ENCODE data around the gene TRIM15. TPM values are rescaled to one million over a fixed set of nuclear protein-coding genes. Genes with fewer than 3 reads are reported as not detected.

The TRIM15 gene
- polyA plus RNA-seq, 4 donors, result 0.10 to 0.62 (median 0.14) TPM

DNA sequence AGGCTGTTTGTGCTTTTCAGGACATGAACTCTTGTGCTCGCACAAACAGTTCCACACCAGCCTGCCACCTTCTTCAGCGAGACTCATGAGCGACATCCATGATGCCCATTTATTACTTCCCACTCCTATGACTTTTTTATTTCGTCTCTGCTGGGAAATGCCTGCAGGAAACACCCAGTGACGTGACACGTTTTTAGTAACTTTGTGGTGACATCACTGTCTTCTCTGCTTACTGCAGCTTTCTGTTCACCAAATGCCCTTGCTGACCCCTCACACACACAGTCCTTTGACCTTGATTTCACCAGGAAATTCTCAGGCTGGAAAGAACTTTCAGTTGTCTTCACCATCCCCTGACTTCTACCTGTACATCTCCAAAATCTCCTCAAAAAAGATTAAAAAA is 18.5 kb upstream of the TRIM15 start:
- no peak for DNase-seq (ENCODE audit: low read depth in 4 of 4, low spot score in 2 of 4)

DNA sequence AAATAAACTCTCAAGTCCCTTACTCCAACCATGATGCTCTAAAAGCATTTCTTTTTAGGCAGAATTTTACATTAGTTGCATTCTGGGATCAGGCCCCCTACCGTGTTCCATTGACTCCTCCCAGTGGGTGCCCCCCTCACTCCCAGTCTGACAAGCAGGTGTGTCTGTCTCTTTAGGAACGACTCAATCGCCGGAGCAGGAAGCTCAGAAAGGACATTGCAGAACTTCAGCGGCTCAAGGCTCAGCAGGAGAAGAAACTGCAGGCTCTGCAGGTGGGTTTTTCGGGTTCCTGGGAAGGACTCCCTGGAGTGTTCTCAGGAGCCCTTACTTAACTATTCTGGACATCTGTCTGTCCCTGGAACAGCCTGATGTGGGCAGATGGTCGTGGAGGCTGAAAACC is 17.5 kb upstream of the TRIM15 start:
- DNase-seq (ENCODE audit: low read depth in 4 of 4, low spot score in 2 of 4), result no peak

DNA sequence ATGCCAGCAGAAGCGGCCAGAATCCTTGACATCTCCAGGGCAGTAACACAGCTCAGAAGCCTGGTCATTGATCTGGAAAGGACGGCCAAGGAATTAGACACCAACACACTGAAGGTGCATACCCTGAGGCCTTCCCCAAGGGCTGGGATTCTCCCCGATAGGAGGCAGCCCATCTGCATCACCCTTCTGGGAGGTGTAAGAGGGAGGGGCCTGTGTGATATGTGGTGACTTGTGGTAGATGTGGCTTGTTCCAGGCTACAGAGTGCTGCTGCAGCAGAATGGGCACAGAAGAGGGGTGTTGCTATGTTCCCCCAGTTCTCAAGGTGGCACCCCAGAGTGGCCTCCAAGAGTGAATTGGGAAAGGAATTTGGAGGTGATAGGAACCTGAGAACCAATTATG is 16.2 kb upstream of the TRIM15 start:
- DNase-seq (ENCODE audit: low read depth in 4 of 4, low spot score in 2 of 4), result no peak

DNA sequence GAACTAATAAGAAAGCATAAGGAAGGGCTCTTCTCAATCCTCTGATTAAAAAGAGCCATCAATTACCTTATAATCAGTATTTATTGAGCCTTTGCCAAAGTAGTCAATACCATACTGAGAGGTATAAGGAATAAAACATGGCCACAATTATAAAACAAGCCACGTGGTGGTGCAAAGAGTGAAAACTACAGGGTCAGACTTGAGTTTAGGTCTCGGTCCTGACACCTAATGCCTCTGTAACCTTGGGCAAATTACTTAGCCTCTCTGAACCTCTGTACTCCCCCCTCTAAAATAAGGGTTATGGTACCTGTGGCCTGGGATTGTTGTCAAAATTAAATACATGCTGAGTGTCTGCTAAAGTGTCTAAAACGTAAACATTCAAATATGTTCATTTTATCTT is 14.1 kb upstream of the TRIM15 start:
- DNase-seq (ENCODE audit: low read depth in 4 of 4, low spot score in 2 of 4), result no peak

DNA sequence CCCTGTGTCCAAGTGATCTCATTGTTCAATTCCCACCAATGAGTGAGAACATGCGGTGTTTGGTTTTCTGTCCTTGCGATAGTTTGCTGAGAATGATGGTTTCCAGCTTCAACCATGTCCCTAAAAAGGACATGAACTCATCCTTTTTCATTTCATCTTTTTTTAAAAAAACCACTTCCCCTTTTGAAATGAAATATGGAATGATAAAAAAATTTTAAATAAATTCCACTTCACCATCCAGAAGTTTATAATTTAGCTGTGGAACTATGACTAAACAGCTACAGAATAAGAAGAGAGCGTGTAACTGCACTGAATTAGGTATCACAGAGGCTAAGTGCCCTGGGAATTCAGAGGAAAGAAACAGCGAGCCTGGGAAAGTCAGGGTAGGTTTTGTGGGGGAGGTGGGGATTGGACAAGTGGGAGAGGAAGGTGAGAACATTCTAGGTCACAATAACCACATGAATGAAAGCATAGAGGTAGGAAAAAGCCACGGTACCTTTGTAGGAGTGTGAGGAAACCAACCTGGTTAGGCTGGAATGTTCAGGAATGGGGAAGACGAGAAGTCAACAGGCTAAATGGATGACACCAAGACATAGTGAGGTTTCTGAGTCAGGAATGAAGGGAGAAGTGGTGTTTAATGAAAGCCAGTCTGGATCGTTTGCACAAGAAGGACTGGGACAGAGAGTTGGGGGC is 13.3 kb upstream of the TRIM15 start:
- DNase-seq (ENCODE audit: low read depth in 4 of 4, low spot score in 2 of 4), result no peak

DNA sequence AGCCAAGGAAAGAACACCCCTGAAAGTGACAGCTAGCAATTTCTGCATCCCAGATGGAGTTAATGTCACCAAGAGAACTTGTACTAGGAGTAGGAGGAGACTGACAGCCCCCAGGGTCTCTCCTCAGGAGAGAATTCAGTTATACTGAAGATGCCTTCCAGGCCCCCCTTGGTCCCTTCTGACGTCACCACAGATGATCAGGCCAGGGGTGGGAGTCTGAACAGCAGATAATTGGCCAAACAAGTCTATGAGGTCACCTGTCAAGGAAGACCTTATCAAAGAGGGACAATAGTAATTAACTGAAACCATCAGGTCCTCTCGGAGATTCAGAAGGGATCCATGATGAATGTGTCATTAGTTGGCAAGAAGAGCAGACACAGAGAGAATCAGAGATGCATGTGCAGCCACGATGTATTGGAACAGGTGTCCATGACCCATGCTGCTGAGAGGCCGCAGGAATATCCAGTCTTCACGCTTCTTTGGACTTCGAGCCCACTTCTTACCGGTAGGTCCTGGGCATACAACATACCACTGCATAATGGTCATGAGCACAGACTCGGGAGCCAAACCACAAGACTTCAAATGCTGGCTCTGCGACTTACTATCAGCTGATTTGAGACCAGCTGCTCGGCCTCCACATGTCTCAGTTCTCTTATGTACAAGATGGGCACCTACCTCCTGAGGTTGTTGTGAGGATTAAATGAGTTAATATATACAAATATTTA is 12.5 kb upstream of the TRIM15 start:
- DNase-seq (ENCODE audit: low read depth in 4 of 4, low spot score in 2 of 4), result no peak

DNA sequence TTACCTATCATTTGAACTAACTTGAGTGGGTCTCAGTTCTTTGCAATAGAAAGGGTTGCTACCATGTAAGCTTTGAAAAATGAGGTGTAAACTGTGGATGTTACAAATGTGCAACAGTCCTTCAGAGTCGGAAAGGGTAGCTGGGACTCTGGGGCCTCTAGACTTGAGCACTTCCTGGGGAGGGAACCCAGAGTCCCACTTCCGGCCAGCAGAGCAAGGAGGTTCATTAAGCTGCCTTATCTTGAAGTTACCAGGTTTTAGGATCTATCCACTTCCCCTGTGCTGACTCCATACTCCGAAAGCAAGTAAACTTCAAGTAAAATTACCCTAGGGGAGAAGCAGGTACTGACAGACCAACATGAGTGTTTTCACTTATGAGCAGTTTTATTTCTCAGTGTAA is 11.8 kb upstream of the TRIM15 start:
- no peak for DNase-seq (ENCODE audit: low read depth in 4 of 4, low spot score in 2 of 4)

DNA sequence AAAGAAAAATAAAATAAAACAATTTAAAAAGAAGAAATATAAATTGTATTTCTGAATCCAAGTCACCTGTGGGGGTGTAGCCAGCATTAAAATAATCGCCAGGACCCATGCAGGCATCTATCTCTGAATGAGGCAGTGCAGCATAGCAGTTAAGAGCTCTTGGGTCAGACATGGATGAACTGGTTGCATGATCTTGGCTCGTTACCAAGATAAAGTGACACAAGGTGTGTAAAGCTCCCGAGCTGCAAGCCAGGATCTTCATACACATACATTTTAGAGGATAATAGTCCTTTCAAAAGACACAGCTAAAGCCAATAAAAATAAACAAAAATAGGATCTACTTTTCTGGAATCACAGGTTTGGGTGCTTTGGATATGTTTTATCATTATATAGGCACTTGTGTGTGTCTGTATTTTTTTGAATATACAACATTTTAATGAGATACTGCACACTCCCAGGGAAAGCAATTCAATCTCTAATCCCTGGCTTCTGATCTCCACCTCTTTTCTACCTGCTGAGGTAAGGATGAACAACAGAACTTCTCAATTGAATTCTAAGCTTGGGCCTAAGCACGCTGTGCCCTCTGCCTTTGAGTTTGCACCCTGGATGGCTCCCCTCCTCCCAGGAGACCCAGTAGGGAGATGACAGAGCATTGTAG is 11.2 kb upstream of the TRIM15 start:
- DNase-seq (ENCODE audit: low read depth in 4 of 4, low spot score in 2 of 4), result no peak

DNA sequence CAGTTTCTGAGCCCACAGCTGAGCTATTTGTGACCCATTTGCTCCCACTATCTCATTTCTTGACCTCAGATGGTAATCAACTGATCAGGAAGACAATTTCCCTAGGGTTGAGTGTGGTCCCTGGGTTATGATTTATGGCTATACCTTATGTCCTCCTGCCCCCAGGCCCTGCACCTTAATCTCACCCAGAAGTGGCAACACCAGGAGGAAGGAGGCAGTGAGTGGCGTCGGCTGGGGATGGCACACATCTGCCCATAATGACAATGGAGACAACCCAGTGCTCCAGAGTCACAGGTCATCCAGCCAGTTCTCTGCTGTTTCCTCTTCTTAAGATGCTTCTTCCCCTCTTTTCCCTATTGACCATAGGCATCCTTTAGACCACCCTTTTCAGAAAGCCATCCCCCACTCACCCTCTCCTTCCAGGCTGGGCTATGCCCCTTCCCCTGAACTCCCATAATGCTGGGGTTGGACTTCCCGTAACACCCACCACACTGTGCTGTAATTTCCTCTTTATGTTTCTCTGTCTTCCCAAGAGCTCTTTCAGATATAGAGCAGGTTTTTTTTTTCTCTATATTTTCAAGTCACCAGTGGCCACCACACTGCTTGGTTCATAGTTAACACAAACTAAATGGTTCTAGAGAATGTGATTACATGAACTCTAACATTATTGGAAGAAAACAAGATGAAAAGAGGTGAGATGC is 10.3 kb upstream of the TRIM15 start:
- no peak for DNase-seq (ENCODE audit: low read depth in 4 of 4, low spot score in 2 of 4)

DNA sequence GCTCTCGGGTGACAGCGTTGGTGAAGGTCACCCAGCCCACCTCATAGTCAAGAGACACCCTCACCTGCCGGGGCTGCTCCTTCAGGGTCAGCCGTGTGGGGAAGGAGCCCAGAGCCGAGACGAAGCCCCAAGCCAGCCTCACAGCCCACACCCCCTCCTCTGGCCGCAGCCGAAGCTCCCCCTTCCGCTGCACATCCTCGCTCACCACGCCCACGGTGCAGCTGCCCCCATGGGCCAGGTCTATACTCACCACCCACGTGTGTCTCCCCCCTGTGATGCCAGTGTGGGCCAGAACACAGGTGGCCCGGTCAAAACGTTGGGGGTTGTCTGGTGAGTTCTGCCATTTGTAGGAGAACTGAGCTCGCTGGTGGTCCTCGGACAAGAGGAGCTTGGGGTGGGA is 9.3 kb upstream of the TRIM15 start:
- DNase-seq (ENCODE audit: low read depth in 4 of 4, low spot score in 2 of 4), result no peak

DNA sequence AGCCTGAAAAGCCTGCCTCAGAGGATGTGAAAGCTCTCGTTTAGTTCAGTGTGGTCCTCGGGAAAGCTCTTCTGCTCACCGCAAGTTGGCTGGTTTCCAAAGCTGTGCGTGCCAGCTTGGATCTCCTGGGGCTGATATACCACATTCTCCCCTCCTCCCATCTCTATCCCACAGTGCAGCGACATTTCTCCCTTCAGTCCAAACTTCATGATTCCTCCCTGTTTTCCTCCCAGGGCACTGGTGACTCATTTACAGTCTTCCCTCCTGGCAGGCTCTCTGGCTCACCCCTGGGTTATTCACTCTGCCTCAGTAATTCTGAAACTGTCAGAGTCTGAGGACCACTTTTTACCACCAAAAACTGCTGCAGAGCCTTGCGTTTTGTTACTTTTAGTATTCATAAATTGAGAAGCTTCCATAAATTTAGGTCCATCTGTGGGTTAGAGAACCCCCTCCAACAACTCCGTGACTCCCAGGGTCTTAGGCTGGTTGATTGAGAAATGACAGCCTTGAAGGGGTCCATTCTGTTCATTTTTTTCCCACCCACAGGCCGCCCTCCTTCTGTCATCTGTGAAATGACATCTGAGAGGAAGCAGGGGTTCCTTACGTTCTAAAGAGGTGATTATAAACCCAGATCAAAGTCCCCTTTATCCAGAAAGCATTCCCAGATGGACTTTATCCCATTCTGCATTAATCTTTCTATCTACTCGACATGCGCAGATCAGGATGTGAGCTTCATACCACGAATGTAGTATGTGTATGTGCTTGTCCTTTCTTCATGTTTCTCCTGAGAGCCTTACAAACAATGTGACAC is 8.4 kb upstream of the TRIM15 start:
- DNase-seq (ENCODE audit: low read depth in 4 of 4, low spot score in 2 of 4), result no peak

DNA sequence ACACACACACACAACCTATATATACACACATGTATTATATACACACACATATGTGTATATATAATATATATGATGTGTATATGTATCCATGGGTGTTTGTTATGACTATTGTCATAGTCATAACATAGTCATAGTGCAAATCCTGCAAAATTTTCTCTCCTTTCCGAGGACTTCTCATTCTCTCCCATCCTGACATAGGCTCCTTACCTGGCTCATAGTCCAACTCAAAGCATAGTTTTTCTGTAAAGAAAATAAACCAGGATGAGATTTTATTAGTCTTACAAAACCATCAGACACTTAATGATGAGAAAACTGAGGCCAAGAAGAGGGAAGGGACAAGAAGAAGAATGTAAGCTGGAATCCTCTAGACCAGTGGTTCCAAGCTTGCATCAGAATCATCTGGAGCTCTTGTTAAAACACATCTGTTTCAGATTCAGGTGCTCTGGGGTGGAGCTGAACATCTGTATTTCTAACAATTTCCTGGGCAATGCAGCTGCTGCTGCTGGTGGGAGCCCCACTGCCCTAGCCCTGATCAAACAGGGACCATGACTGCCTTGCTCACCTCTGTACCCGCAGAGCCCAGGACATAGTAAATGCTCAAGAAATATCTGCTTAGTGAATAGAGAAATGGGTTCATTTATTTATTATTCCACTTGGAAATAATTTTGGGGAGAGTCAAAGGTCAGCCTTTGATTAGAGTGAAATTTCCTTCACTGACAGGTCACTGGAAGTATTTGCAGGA is 7.7 kb upstream of the TRIM15 start:
- DNase-seq (ENCODE audit: low read depth in 4 of 4, low spot score in 2 of 4), result no peak

DNA sequence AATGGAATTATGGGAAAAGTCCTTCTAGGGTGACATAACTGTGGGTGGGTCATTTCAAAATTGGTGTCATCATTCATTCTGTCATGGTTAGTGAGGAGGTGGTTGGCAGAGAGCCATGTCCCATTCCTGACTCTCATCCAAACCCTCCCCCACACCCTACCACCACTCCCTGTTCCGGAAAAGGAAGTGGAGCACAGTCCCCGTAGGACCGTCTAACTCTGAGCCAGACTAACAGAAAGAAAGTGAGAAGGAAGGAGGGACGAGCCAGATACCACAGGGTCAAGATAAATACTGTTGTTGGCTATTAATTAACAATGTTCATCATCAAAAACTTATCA is 7.1 kb upstream of the TRIM15 start:
- DNase-seq (ENCODE audit: low read depth in 4 of 4, low spot score in 2 of 4), result no peak

DNA sequence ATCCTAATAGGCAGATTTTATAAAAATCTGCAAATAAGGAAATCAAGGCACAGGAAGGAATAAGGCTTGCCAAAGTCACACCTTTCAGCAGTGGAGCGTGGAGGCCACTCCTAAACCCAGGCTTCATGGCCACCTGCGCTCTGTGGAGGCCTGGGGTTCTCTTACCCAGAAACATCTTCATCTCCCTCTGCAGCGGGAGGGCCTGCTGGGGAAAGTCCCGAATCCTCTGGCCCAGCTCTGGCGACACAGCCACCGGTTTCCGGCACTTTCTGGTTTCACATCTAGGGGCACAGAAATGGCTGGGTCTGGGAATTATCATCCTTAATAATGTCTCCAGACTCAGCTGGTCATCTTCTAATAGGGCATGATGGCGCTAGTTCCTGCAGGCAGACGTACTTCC is 6.6 kb upstream of the TRIM15 start:
- no peak for DNase-seq (ENCODE audit: low read depth in 4 of 4, low spot score in 2 of 4)

DNA sequence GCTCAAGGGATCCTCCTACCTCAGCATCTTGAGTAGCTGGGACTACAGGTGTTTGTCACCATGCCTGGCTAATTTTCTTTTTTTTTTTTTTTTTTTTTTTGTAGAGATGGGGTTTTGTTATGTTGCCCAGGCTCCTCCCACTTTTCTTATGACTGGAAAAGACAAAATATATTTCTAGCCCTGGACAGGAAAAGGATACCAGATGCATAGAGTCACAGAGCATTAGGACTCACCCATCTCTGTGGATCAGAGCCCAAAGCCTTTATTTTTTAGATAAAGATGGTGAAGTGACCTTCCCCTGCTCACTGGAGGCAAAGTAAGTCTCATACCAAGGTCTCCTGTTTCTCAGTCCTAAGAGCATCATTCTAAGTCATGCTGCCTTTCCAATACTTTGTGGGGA is 5.8 kb upstream of the TRIM15 start:
- no peak for DNase-seq (ENCODE audit: low read depth in 4 of 4, low spot score in 2 of 4)

DNA sequence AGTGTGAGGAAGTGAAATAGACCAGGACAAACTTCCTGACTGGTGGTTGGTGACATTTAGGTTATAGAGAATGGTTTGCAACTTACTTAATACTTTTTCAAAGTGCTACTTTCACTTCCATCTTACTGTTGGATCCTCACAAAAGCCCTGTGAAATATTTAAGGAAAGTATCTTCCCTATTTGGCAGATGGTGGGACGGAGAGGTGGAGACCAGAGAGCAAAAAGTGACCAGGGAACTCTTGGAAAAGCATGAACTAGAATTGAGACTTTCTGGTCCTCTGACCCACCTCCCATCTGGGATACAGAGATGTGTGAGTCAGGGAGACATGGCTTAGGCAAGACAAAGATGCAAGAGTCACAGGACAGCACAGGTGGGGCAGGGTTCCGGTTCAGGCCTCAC is 5.3 kb upstream of the TRIM15 start:
- DNase-seq (ENCODE audit: low read depth in 4 of 4, low spot score in 2 of 4), result no peak

DNA sequence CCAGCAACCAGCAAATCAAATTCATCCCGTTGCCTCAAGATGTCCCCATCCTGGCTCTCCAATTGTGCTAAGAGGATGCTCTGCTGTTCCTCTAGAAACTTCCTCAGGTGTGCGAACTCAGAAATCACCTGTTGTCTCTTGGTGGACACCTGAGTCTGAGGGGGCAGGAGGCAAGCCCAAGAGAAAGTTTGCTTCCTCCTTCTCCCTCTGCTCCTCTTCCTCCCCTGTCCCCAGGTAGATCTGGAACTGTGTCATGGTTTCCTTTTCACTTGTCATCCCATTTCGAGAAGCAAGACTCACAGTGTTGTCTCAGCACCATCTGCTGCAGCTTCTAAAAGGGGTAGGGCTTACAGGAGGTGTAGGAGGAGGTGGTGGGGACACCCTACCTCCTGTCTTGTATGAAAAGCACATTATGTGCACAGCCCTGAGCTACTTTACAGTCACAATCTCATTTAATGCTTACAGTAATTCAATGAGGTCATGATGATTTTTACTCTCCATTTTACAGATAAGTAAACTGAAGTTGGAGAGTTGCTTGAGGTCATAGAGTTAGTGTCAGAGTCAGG is 4.8 kb upstream of the TRIM15 start:
- DNase-seq (ENCODE audit: low read depth in 4 of 4, low spot score in 2 of 4), result no peak

DNA sequence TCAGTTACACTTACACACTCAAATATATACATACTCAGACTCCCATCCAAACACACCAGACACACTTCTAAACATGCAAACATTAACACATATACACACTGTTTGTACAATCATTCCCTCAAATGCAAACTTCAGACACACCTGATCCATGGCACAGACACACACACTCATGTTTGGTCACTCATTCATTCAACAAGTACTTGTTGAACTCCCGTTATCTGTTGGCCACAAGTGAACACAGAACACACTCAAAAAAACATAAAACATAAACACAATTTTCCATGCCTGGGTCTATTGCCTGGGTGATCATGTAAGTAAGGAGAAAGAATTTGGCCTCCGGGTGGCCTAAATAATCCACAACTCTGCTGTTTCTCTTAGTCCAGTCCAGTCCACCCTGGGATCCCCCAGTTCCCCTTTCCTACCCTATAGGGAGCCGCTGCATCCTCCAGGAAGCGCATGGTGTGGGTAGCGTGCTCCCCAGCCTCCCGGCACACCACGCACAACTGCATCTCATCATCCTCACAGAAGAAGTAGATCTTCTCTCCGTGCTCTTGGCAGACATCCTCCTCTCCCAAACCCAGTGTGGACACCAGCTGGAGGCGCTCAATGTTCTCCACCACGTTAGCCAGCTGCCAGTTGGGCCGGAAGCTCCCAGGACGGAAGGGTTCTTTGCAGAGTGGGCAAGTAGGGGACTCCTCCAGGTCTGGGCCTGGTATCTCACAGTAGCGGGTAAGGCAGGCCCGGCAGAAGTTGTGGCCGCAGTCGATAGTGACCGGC is 3.1 kb upstream of the TRIM15 start:
- DNase-seq (ENCODE audit: low read depth in 4 of 4, low spot score in 2 of 4), result no peak

Measured in left renal cortex interstitium (tissue), 4 donors.